HG02870 (cell line): ENCODE results near the gene RNF152.

Source experiments
- ATAC-seq: cut with Tn5 transposase; IDR thresholded peaks from one replicate; pipeline ENCODE4 v1.9.1; 2021; ENCODE audit warnings: mild to moderate bottlenecking, moderate library complexity; ENCODE audit not compliant: unreplicated experiment

Gene RNF152

GRCh38 chr18:61894751-61895524 is 2.1 kb upstream of the RNF152 start:
- ATAC-seq, result no peak

GRCh38 chr18:61893971-61894750 is 1.4 kb upstream of the RNF152 start:
- ATAC-seq, result peak; percentile 79

- ATAC-seq, result peak; percentile 19
Observed at GRCh38 chr18:61893309-61893970, 633 bp upstream of the RNF152 start.

- no peak for ATAC-seq
Observed at GRCh38 chr18:61891894-61892293, 913 bp downstream of the RNF152 start.

- ATAC-seq, result no peak
Observed at GRCh38 chr18:61891271-61891670, 1.5 kb downstream of the RNF152 start.

GRCh38 chr18:61890344-61890743 is 2.5 kb downstream of the RNF152 start:
- ATAC-seq, result no peak

- no peak for ATAC-seq
Observed at GRCh38 chr18:61889541-61889940, 3.3 kb downstream of the RNF152 start.

- no peak for ATAC-seq
Observed at GRCh38 chr18:61888622-61889021, 4.2 kb downstream of the RNF152 start.

- ATAC-seq, result no peak
Observed at GRCh38 chr18:61887838-61888237, 5.0 kb downstream of the RNF152 start.

- no peak for ATAC-seq
Observed at GRCh38 chr18:61883547-61883946, 9.3 kb downstream of the RNF152 start.

- no peak for ATAC-seq
Observed at GRCh38 chr18:61882296-61883004, 10.4 kb downstream of the RNF152 start.

GRCh38 chr18:61876899-61877298 is 15.9 kb downstream of the RNF152 start:
- ATAC-seq, result no peak

- ATAC-seq, result no peak
Observed at GRCh38 chr18:61870151-61870550, 22.7 kb downstream of the RNF152 start.

GRCh38 chr18:61869636-61870035 is 23.2 kb downstream of the RNF152 start:
- no peak for ATAC-seq

- no peak for ATAC-seq
Observed at GRCh38 chr18:61865466-61866175, 27.2 kb downstream of the RNF152 start.

- no peak for ATAC-seq
Observed at GRCh38 chr18:61861372-61861771, 31.4 kb downstream of the RNF152 start.

- ATAC-seq, result no peak
Observed at GRCh38 chr18:61860302-61860701, 32.5 kb downstream of the RNF152 start.

- no peak for ATAC-seq
Observed at GRCh38 chr18:61859113-61859512, 33.7 kb downstream of the RNF152 start.

- no peak for ATAC-seq
Observed at GRCh38 chr18:61856678-61857077, 36.1 kb downstream of the RNF152 start.
